ENCODE data around the gene ASIC4. TPM values are rescaled to one million over a fixed set of nuclear protein-coding genes. Genes with fewer than 3 reads are reported as not detected.

Gene ASIC4
- total and polyA plus RNA-seq, 9 of the 15 experiments (the other 6 are each of a cell fraction or from before 2014, with no cell fraction given), result 0.07 to 19.2 (median 4.8) TPM

- no peak overlapping the region; the same call in 2 of the 3 replicates for H3K27ac ChIP-seq (ENCODE audit: extremely low read depth, low read depth, low read length)
- FAIRE-seq (peak; percentile 94), ATAC-seq (peak; percentile 74), DNase-seq (ENCODE audit: extremely low read depth in 1 of 4, low spot score in 3 of 4) (peak; percentile 32 to 80 (median 52))
- WGBS (ENCODE audit: insufficient coverage, low coverage, missing lambda C conversion rate), result 0% methylated on average over 6 of the region's 6 CpGs
- no peaks in the 10 kb centered on the region for H4K20me1 ChIP-seq (replicated peaks; ENCODE audit: control insufficient read depth, insufficient read depth, low read length)
- H3K27me3 ChIP-seq (ENCODE audit: control insufficient read depth in 2 of 2, insufficient read depth in 2 of 2, low read length in 2 of 2), result no peaks in the 10 kb centered on the region
- intact Hi-C loops (cut with micrococcal nuclease) (loop anchor here (5.0 kb wide), 1 partner anchor 73 kb away; no protein-coding TSS in a partner anchor), in situ Hi-C loops (cut with MboI) (loop anchor here (10.0 kb wide), 1 partner anchor 50 kb away; no protein-coding TSS in a partner anchor)
- no peaks in the 10 kb centered on the region for H3K36me3 ChIP-seq (ENCODE audit: control insufficient read depth, insufficient read depth, low read length)
- peaks cover 12 to 57% of the 10 kb centered on the region in 2 experiments; a peak in 4 of 5 replicates for H3K4me1 ChIP-seq (replicated peaks in 1 of 2; ENCODE audit: control insufficient read depth in 2 of 2, insufficient read depth in 2 of 2, low read length in 2 of 2)
- POLR2A ChIA-PET, result no interaction called here
- CTCF ChIA-PET (ENCODE audit: low intra/inter-chr PET ratio), result interaction anchor here (0.5 to 3.1 kb wide), 2 partner anchors 55 to 56 kb away, joined by 3 to 20 read pairs; no protein-coding TSS in a partner anchor
- no TSS peak for BruUV-seq (replicated peaks)
- no peak overlapping the region for H3K4me3 ChIP-seq
- peak overlapping the region; percentile 51 for H2AFZ ChIP-seq (ENCODE audit: low read depth, low read length)
- H3K4me2 ChIP-seq (ENCODE audit: insufficient read depth, low read length), result peak overlapping the region; percentile 58
- H3K9me1 ChIP-seq (ENCODE audit: control insufficient read depth, insufficient read depth, low read length), result no peaks in the 10 kb centered on the region
- peak overlapping the region; percentile 30 to 82; a peak in 2 of 4 replicates for H3K9ac ChIP-seq (ENCODE audit: insufficient read depth in 1 of 2, low read depth in 2 of 2, low read length in 2 of 2)
- H3K9me3 ChIP-seq (replicated peaks; ENCODE audit: control insufficient read depth, insufficient read depth, low read depth, low read length), result no peaks in the 10 kb centered on the region
- H3K79me2 ChIP-seq (ENCODE audit: control insufficient read depth, insufficient read depth, low read length), result no peaks in the 10 kb centered on the region
- TF ChIP-seq TFAP4 (CRISPR knock-in tag; IDR thresholded peaks at IDR 0.05; ENCODE audit: borderline replicate concordance), result no peak
- TF ChIP-seq CBFA2T3 (IDR thresholded peaks at IDR 0.05), result peak; percentile 79
- TF ChIP-seq, protein P1, sequence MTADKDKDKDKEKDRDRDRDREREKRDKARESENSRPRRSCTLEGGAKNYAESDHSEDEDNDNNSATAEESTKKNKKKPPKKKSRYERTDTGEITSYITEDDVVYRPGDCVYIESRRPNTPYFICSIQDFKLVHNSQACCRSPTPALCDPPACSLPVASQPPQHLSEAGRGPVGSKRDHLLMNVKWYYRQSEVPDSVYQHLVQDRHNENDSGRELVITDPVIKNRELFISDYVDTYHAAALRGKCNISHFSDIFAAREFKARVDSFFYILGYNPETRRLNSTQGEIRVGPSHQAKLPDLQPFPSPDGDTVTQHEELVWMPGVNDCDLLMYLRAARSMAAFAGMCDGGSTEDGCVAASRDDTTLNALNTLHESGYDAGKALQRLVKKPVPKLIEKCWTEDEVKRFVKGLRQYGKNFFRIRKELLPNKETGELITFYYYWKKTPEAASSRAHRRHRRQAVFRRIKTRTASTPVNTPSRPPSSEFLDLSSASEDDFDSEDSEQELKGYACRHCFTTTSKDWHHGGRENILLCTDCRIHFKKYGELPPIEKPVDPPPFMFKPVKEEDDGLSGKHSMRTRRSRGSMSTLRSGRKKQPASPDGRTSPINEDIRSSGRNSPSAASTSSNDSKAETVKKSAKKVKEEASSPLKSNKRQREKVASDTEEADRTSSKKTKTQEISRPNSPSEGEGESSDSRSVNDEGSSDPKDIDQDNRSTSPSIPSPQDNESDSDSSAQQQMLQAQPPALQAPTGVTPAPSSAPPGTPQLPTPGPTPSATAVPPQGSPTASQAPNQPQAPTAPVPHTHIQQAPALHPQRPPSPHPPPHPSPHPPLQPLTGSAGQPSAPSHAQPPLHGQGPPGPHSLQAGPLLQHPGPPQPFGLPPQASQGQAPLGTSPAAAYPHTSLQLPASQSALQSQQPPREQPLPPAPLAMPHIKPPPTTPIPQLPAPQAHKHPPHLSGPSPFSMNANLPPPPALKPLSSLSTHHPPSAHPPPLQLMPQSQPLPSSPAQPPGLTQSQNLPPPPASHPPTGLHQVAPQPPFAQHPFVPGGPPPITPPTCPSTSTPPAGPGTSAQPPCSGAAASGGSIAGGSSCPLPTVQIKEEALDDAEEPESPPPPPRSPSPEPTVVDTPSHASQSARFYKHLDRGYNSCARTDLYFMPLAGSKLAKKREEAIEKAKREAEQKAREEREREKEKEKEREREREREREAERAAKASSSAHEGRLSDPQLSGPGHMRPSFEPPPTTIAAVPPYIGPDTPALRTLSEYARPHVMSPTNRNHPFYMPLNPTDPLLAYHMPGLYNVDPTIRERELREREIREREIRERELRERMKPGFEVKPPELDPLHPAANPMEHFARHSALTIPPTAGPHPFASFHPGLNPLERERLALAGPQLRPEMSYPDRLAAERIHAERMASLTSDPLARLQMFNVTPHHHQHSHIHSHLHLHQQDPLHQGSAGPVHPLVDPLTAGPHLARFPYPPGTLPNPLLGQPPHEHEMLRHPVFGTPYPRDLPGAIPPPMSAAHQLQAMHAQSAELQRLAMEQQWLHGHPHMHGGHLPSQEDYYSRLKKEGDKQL (CRISPR knock-in tag; IDR thresholded peaks at IDR 0.05; ENCODE audit: borderline replicate concordance), result no peak
- peak; percentile 42; the same call in 1 of the 2 replicates for TF ChIP-seq ESRRA (IDR thresholded peaks at IDR 0.05; ENCODE audit: borderline replicate concordance, low read depth)
- TF ChIP-seq CREB5 (CRISPR knock-in tag; IDR thresholded peaks at IDR 0.05), result no peak
- TF ChIP-seq ZBTB7A (IDR thresholded peaks at IDR 0.05; ENCODE audit: borderline replicate concordance, control insufficient read depth, low read depth, low read length), result peak; percentile 28; the same call in 1 of the 2 replicates
- peak; percentile 37; the same call in 1 of the 2 replicates for TF ChIP-seq SMARCA4 (IDR thresholded peaks at IDR 0.05)
- no peak; the same call in 1 of the 2 replicates for TF ChIP-seq EP300 (IDR thresholded peaks at IDR 0.05; ENCODE audit: low read length)
- TF ChIP-seq ARID1B (IDR thresholded peaks at IDR 0.05), result peak; percentile 58
- peak; percentile 54; the same call in 1 of the 2 replicates for TF ChIP-seq CBFA2T2 (conservative IDR thresholded peaks at IDR 0.05)
- no peak for TF ChIP-seq CSDE1 (IDR thresholded peaks at IDR 0.05)
- TF ChIP-seq TEAD1 (CRISPR knock-in tag; IDR thresholded peaks at IDR 0.05), result no peak
- TF ChIP-seq TAL1 (IDR thresholded peaks at IDR 0.05), result peak; percentile 32; the same call in 1 of the 2 replicates
Measured at GRCh38 chr2:219475278-219475677, 39.0 kb upstream of the ASIC4 start.

All from K562 (cell line).